ENCODE measurements around the gene FAM131A.
A peak's percentile ranks its signal among the peaks of the same experiment; 100 is the strongest.

The FAM131A gene

GRCh38 chr3:184355261-184356040 is 18.1 kb downstream of the FAM131A start:
- no peak for ATAC-seq
- Mint-ChIP-seq H3K27me3 (no peaks in the 10 kb centered on the region), H3K4me1 (peaks cover 8% of the 10 kb centered on the region), H3K27ac (no peak overlapping the region), H3K9me3 (no peaks in the 10 kb centered on the region), H3K4me3 (no peak overlapping the region), H3K36me3 (peaks cover 16% of the 10 kb centered on the region)

DNA sequence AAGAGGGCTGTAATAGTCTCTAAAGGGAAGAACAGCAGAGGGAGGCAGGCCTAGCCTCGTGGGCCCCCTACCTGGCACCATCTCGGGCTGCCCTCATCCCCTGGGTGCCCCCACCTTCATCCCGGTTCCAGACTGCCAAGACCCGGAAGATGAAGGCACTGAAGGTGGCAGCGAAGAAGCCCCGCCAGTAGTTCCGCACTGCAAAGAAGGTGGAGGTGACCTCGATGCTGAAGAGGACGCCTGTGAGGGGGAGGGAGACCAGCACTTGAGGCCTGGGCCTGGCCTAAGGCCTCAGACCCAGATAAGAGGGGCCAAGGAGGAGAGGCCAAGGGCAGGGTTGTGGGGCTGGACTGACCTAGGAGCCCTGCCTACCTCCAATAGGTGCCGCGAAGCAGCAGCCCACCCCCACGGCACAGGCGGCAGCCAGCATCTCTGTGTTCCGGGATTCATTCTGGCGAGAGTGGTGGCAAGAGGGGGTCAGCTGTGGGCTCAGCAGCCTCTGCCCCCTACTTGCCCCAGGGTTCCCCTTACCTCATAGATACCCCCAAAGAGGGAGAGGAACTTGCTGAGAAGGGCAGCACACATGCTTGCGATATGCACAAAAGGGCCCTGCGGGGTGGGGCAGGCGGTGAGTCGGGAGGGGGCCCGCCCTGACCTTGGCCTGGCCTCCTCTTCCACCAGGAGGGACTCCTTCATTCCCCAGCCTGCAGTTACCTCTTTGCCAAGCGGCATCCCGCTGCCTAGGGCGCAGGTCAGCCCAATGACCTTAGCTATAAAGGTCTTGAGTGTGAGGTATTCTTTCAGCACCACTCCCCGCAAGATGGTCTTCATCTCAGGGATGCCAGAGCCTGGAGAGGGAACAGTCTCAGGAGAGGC is 20.1 kb downstream of the FAM131A start:
- no peaks in the 10 kb centered on the region for H3K9me3 Mint-ChIP-seq
- H3K27ac Mint-ChIP-seq = no peak overlapping the region
- ATAC-seq = no peak
- peaks cover 20% of the 10 kb centered on the region for H3K4me1 Mint-ChIP-seq
- peaks cover 6% of the 10 kb centered on the region for H3K36me3 Mint-ChIP-seq
- no peak overlapping the region for H3K4me3 Mint-ChIP-seq
- H3K27me3 Mint-ChIP-seq = no peaks in the 10 kb centered on the region

DNA sequence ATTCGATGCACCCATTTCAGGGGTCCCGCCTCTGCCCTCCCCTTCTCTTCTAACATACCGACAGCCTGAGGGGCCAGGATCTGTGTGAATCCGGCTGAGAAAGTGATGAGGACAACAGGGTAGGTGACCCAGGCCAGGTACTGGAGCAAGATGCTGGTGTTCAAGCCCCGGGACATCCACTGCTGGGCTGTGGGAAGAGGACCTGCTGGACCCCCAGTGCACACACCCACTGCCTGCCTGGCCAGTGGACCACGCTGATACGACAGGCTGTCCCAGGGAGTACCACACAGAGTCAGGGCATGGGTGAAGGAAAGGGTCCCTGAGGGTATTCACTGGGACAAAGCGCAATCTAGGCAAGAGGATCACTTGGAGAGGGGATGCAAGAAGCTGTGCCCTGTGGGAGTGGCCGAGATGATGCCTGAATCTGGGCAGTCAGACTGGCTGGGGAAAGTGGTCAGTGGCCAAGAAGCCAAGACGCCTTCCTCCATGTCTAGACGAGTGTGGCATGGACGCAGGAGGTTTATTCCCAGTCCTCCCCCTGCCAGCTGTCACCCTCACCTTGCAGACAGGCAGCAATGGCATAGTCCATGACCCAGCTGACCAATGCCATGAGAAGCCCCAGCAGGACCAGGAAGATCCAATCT is 20.8 kb downstream of the FAM131A start:
- H3K36me3 Mint-ChIP-seq = peaks cover 5% of the 10 kb centered on the region
- ATAC-seq = no peak
- no peak overlapping the region for H3K4me3 Mint-ChIP-seq
- H3K27me3 Mint-ChIP-seq = no peaks in the 10 kb centered on the region
- H3K27ac Mint-ChIP-seq = no peak overlapping the region
- no peaks in the 10 kb centered on the region for H3K9me3 Mint-ChIP-seq
- H3K4me1 Mint-ChIP-seq = peaks cover 21% of the 10 kb centered on the region

DNA sequence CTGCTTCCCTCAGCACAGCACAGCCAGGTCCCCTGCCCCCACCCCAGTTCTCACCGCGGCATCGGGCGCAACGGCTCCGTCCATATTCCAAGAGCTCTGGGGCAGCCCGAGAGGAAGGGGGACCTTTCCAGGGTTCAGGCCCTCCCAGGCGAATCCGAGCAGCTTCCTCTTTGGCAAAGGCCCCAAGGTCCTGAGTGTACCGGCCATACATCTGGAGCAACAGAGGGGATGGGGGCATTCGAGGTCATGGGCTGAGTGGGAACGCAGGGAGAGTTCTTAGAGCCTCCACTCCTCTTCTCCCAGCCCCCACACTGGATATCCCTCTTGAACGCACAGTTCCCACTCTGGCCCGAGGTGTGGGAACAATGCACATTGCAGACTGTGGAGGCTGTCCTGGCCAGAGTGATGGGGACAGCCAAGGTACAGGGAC is 21.5 kb downstream of the FAM131A start:
- no peak for ATAC-seq
- Mint-ChIP-seq H3K4me1 (peaks cover 28% of the 10 kb centered on the region), H3K27ac (no peak overlapping the region), H3K9me3 (no peaks in the 10 kb centered on the region), H3K4me3 (no peak overlapping the region), H3K36me3 (peaks cover 5% of the 10 kb centered on the region), H3K27me3 (no peaks in the 10 kb centered on the region)

DNA sequence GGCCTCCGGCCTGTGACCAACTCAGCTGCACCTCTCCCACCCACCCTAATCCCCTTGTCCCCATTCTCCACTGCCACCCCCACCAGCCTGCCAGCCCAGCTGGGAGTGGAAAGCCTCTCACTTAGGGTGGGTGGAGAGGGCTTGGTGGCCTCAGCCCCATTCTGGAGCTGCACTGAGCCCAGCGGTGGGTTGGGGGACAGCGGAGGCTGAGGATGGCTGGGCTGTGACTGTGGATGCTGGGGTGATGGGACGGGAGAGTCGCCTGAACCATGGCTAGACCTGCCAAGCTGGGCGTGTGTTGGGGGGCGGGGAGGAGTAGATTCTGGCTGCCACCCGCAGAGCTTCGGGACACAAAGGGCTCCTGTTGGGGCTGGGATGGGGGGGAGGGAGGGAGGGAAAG is 22.2 kb downstream of the FAM131A start:
- no peak for ATAC-seq
- Mint-ChIP-seq H3K27ac (no peak overlapping the region), H3K27me3 (no peaks in the 10 kb centered on the region), H3K4me1 (peaks cover 35% of the 10 kb centered on the region), H3K36me3 (peaks cover 5% of the 10 kb centered on the region), H3K9me3 (no peaks in the 10 kb centered on the region), H3K4me3 (no peak overlapping the region)

DNA sequence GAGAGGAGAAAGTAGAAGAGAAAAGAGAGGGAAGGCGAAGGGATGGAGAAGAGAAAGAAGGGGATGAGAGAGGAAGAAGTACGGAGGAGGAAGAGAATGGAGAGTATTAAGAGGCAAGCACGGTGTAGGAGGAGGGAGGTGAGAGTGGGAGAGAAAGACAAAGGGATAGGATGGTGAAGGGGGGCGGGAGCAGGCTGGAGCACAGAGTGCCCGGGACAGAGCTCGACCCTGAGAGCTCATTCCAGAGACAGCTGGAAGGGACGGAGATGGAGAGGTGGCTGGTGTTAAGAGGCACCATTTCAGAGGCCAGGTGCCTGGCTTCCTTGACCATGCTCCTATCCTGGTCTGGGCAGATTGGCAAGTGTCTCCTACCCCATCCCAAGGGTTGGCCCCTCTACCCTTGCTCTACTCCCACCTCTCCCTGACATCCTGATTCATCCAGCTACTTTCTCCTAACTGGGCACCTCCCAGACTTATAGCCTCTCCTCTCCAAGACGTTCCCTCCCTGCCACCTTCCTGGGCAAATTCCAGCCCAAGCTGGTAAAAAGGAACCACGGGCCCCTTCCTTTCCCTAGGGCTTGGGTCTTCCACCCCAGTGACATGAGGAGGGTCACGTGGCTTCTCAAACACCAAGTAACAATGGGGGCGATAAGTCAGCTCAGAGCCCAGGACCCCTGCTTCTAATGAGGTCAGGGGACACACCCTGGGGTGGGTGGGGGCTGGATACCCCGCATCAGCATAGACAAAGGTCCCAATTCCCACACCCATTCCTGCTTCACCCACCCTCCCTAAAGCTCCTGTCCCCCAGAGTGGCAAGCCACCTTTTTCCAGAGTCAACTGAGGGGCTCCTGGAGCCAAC is 22.9 kb downstream of the FAM131A start:
- peaks cover 42% of the 10 kb centered on the region for H3K4me1 Mint-ChIP-seq
- peaks cover 7% of the 10 kb centered on the region for H3K36me3 Mint-ChIP-seq
- no peak for ATAC-seq
- H3K27me3 Mint-ChIP-seq = no peaks in the 10 kb centered on the region
- H3K4me3 Mint-ChIP-seq = peak overlapping the region; percentile 79
- H3K9me3 Mint-ChIP-seq = no peaks in the 10 kb centered on the region
- no peak overlapping the region for H3K27ac Mint-ChIP-seq

GRCh38 chr3:184360929-184361531 is 23.6 kb downstream of the FAM131A start:
- no peak overlapping the region for H3K27ac Mint-ChIP-seq

DNA sequence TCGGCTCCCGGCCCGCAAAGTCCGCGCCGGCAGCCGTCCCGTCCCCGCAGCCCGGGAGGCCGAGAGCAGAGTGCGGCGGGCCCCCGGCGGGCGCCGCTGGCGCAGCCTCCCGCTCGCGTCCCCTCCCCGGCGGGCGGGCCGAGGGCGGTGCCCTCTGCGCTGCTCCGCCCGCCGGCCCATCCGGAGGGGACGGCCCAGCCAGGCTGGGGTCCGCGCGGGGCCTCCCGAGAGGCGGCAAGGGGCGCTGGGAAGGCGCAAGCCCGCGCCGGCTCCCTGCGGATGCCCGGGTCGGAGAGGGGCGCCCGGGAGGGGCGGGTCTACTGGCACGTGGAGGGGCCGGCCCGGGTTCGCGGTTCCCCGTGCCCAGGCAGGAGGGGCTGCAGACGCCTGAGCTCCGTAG is 24.1 kb downstream of the FAM131A start, which contains the start of the genes CLCN2 and POLR2H:
CLCN2 (minus strand) TSS at position 74 of the 400 bp plus-strand sequence. CDS start 126 bp downstream, outside the sequence.
POLR2H (plus strand) TSS at position 179 of the 400 bp plus-strand sequence. CDS start 1,783 bp downstream, outside the sequence.
- H3K4me3 Mint-ChIP-seq = peak within 1 kb of the TSS; percentile 91
- H3K27me3 Mint-ChIP-seq = no peaks in the 10 kb centered on the region
- H3K4me1 Mint-ChIP-seq = peaks cover 43% of the 10 kb centered on the region
- H3K9me3 Mint-ChIP-seq = no peaks in the 10 kb centered on the region
- peak within 1 kb of the TSS; percentile 81 for H3K27ac Mint-ChIP-seq
- peak; percentile 59 for ATAC-seq
- peaks cover 8% of the 10 kb centered on the region for H3K36me3 Mint-ChIP-seq

More at GRCh38 chr3:184360929-184361531, 23.6 kb downstream of the FAM131A start:
- peak overlapping the region; percentile 79 for H3K4me3 Mint-ChIP-seq
- H3K4me1 Mint-ChIP-seq = peaks cover 43% of the 10 kb centered on the region
- ATAC-seq = no peak
- H3K9me3 Mint-ChIP-seq = no peaks in the 10 kb centered on the region
- peaks cover 8% of the 10 kb centered on the region for H3K36me3 Mint-ChIP-seq
- no peaks in the 10 kb centered on the region for H3K27me3 Mint-ChIP-seq

- H3K27ac Mint-ChIP-seq = peak overlapping the region; percentile 81
- H3K27me3 Mint-ChIP-seq = no peaks in the 10 kb centered on the region
- peaks cover 13% of the 10 kb centered on the region for H3K36me3 Mint-ChIP-seq
Measured at GRCh38 chr3:184361932-184362667, 24.7 kb downstream of the FAM131A start.

DNA sequence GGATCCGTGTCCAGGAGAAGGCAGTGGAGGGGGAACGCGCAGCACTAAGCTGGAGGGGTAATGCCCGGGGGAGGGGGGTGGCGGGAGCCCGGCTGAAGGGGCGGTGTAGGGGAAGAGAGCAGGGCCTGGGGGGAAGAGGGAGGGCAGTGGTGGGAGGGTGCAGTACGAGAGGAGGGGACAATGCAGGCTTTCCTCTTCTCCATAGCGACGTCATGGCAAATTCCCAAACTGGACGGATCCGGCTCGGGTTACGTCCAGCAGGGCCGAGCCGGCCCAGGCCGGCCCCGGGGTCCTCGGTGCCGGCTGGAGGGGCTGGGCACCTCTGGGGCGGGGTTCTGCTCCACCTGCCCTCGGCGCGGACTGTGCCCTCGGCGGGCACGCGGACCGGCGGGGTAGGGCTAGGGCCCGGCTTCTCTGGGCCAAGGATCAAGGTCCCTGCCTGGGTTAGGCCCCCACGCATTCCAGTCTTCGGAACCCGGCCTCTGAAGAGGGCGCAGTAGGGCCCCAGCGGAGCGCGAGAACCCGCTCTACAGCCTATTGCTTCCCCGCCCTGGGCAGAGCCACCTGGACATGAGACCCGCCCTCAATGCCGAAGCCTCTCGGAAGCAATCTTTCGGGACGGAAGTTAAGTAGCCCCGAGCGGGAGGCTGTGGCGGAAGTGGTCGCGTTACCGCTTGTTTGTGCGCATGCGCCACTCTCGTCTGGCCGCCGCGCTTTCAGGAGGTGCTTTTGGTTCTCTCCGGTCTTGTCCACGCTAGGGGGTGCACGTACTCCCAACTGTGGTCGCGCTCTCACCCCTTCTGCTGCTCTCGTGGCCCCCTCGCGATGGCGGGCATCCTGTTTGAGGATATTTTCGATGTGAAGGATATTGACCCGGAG is 25.5 kb downstream of the FAM131A start:
- Mint-ChIP-seq H3K4me1 (peaks cover 43% of the 10 kb centered on the region), H3K9me3 (no peaks in the 10 kb centered on the region), H3K27me3 (no peaks in the 10 kb centered on the region), H3K27ac (peak overlapping the region; percentile 81), H3K36me3 (peaks cover 21% of the 10 kb centered on the region), H3K4me3 (peak overlapping the region; percentile 91)
- peak; percentile 94 for ATAC-seq

More at GRCh38 chr3:184361932-184362667, 24.7 kb downstream of the FAM131A start:
- H3K4me3 Mint-ChIP-seq = peak overlapping the region; percentile 91
- ATAC-seq = peak; percentile 37
- peaks cover 43% of the 10 kb centered on the region for H3K4me1 Mint-ChIP-seq
- H3K9me3 Mint-ChIP-seq = no peaks in the 10 kb centered on the region

DNA sequence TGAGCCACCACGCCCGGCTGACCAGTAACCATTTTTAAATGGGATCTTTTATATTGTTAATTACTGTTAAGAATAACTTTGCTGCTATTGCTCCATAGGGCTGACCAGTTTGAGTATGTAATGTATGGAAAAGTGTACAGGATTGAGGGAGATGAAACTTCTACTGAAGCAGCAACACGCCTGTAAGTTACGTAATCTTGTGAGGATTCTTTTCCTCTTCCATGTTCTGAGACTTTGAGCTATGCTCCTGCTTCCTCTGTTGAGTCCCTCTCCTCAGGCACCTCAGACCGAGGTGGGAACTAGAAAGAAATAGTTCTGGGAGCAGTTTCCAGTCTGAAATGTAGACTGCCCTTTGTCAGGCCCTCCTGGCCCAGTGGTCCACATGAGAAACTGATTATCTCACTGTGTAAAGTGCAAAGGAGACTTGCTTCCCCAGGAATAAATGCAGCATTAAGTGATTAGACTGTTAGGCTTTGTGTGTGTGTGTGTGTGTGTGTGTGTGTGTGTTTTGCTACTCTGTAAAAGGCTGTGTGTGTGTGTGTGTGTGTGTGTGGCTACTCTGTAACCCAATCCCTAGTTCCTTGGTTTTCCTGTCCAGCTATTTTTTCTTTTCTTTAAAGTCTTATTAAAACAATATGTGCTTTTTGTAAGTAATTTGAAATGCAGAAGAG is 29.4 kb downstream of the FAM131A start:
- ATAC-seq = no peak
- Mint-ChIP-seq H3K9me3 (no peaks in the 10 kb centered on the region), H3K36me3 (peaks cover 32% of the 10 kb centered on the region), H3K27ac (no peak overlapping the region), H3K27me3 (no peaks in the 10 kb centered on the region), H3K4me1 (peaks cover 28% of the 10 kb centered on the region), H3K4me3 (no peak overlapping the region)

DNA sequence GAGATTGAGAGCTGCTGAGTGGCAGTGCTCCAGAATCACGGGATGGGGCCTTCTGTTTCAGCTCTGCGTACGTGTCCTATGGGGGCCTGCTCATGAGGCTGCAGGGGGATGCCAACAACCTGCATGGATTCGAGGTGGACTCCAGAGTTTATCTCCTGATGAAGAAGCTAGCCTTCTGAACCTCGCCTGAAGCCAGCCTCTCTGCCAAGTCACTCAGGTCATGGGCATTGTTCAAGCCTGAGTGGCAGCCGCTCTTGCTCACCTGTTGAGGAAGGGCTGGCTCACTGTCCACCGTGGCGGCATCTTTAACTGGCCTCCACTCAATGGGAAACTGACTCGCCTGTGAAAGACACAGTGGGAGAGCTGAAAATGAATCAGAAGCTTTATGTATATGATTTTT is 30.7 kb downstream of the FAM131A start:
- H3K27me3 Mint-ChIP-seq = no peaks in the 10 kb centered on the region
- H3K4me1 Mint-ChIP-seq = peaks cover 21% of the 10 kb centered on the region
- peaks cover 32% of the 10 kb centered on the region for H3K36me3 Mint-ChIP-seq
- H3K9me3 Mint-ChIP-seq = no peaks in the 10 kb centered on the region
- no peak for ATAC-seq
- no peak overlapping the region for H3K4me3 Mint-ChIP-seq
- no peak overlapping the region for H3K27ac Mint-ChIP-seq
